ENCODE data around the gene RAB11FIP2. TPM values are rescaled to one million over a fixed set of nuclear protein-coding genes. Genes with fewer than 3 reads are reported as not detected.

RAB11FIP2 gene
- total RNA-seq, 4 donors from 2014 or later, result 29.6 to 57.2 (median 44.1) TPM

GRCh38 chr10:118017850-118018249, 28.9 kb downstream of the RAB11FIP2 start:
- TF ChIP-seq, protein P1, sequence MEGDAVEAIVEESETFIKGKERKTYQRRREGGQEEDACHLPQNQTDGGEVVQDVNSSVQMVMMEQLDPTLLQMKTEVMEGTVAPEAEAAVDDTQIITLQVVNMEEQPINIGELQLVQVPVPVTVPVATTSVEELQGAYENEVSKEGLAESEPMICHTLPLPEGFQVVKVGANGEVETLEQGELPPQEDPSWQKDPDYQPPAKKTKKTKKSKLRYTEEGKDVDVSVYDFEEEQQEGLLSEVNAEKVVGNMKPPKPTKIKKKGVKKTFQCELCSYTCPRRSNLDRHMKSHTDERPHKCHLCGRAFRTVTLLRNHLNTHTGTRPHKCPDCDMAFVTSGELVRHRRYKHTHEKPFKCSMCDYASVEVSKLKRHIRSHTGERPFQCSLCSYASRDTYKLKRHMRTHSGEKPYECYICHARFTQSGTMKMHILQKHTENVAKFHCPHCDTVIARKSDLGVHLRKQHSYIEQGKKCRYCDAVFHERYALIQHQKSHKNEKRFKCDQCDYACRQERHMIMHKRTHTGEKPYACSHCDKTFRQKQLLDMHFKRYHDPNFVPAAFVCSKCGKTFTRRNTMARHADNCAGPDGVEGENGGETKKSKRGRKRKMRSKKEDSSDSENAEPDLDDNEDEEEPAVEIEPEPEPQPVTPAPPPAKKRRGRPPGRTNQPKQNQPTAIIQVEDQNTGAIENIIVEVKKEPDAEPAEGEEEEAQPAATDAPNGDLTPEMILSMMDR (IDR thresholded peaks at IDR 0.05; ENCODE audit: low read depth), result no peak

DNA sequence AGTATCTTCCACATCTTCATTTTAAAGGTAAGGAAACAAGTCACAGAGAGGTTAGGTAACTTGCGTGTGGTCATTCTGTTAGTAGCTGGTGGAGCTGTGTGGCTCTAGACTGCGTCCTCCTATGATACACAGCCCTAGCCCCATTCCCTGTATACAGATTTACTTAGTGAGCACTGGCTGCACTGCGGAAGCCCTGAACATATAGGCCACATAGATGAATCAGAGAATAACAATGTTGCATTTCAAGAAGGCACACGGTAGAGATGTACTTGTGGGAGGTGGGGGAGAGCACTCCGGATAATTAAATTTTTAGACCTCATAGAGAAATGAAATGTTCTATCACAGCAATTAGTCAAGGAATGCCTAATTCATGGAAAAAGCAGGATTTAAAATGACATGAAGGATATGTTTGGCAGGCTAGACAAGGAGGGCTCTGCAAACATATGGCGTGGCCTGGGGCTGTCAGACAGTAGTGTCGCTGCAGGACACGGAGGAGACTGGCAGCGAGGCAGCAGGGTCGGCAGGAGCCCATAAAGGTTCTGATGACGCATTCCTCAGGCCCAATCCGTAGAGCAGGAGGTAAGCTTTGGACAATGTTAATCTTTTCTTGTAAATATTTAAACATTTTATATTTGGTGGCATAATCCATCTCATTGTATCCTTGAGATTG, 29.5 kb downstream of the RAB11FIP2 start:
- TF ChIP-seq, protein P1 (IDR thresholded peaks at IDR 0.05; ENCODE audit: low read depth), result no peak

DNA sequence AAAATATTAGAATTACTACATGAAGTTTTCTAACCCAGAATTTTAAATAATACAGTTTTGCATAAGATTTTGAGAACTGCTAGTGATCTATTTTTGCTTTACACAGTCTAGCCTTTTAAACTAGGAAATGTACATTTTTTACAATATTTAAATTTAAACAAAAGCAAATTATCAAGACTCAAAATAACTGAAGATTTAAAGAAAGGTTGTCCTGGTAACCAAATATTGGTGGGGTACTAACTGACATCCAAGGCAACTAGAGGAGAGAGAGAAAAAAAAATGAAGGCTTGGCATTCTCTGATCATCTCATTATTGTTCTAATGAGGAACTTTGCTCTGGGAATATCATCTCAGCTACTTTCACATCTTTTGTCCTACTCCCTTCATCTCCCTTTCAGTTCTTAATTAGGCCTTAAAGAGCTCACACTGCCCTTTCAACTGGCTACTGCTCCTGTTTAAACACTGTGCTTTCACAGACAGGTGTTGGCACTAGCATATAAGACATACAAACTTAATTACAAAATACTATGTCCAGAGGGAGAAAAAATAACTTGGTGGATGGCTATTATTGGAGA, 33.7 kb downstream of the RAB11FIP2 start:
- TF ChIP-seq, protein P1 (IDR thresholded peaks at IDR 0.05; ENCODE audit: low read depth), result no peak

- TF ChIP-seq, protein P1 (IDR thresholded peaks at IDR 0.05; ENCODE audit: low read depth), result no peak
Observed at GRCh38 chr10:118007773-118008172, 39.0 kb downstream of the RAB11FIP2 start.

GRCh38 chr10:118003126-118003525, 43.6 kb downstream of the RAB11FIP2 start:
- TF ChIP-seq, protein P1 (IDR thresholded peaks at IDR 0.05; ENCODE audit: low read depth), result no peak

- TF ChIP-seq, protein P1 (IDR thresholded peaks at IDR 0.05; ENCODE audit: low read depth), result no peak
Observed at GRCh38 chr10:118002581-118002980, 44.2 kb downstream of the RAB11FIP2 start.

DNA sequence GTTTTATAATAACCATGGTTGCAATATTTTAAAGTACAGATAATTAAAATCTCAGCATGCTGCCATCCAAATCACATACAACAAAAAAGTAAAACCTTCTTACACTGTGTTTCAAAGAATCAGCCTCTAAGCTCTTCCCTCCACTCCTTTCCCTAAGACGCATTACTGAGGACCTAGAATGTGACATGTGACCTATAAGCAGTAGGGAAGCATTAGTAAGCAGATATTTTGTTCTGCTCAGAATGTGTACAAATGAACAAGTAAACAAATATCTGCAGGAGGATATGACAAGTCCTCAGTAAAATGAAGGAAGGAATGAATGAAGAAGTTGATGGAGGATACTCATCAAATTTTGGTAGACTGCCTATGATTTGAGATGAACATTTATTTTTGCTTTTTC, 49.1 kb downstream of the RAB11FIP2 start:
- TF ChIP-seq, protein P1 (IDR thresholded peaks at IDR 0.05; ENCODE audit: low read depth), result no peak
